ENCODE results near the gene TWF2. TPM values are rescaled to one million over a fixed set of nuclear protein-coding genes. Genes with fewer than 3 reads are reported as not detected.

TWF2 gene
- total and polyA plus RNA-seq, 2 of the 4 experiments (the other 2 are of a cell fraction) = 111 to 145 TPM

GRCh38 chr3:52254608-52255007 is 15.7 kb upstream of the TWF2 start:
- Histone ChIP-seq H3K14ac (replicated peaks; ENCODE audit: low read depth, low read length) (no peak overlapping the region), H3K23ac (ENCODE audit: low read depth, low read length) (no peak overlapping the region), H2BK15ac (ENCODE audit: low read depth, low read length) (no peak overlapping the region), H4K8ac (ENCODE audit: low read depth in 2 of 2, low read length in 2 of 2) (no peak overlapping the region), H3K56ac (ENCODE audit: extremely low read depth, insufficient read depth, low read length) (no peak overlapping the region), H2BK120ac (ENCODE audit: low read depth, low read length) (no peak overlapping the region), H3K27me3 (ENCODE audit: control insufficient read depth, insufficient read depth, low read length) (no peaks in the 10 kb centered on the region), H2BK5ac (ENCODE audit: low read depth, low read length, poor library complexity, severe bottlenecking) (no peak overlapping the region), H2AK5ac (ENCODE audit: low read depth, low read length) (no peak overlapping the region), H4K5ac (ENCODE audit: low read depth, low read length) (no peak overlapping the region), H3K9me3 (ENCODE audit: control insufficient read depth, insufficient read depth, low read length) (no peaks in the 10 kb centered on the region), H3K4me1 (ENCODE audit: control insufficient read depth, insufficient read depth, low read length) (0 out of 2 replicates have a peak, but pooled peaks cover 2% of the 10 kb centered on the region), H2BK20ac (ENCODE audit: low read depth, low read length) (no peak overlapping the region), H3K18ac (ENCODE audit: low read depth, low read length) (no peak overlapping the region), H3K79me1 (ENCODE audit: low read depth in 1 of 2, low read length in 2 of 2) (peaks cover 10 to 59% of the 10 kb centered on the region in 2 experiments), H3K4me2 (ENCODE audit: low read depth, low read length) (no peak overlapping the region), H3K4ac (ENCODE audit: low read depth, low read length) (no peak overlapping the region), H4K20me1 (ENCODE audit: insufficient read depth, low read length) (peaks cover 25% of the 10 kb centered on the region), H3K9me1 (ENCODE audit: insufficient read depth, low read length) (peaks cover 2% of the 10 kb centered on the region; the same call in 1 of the 2 replicates), H3K27ac (ENCODE audit: insufficient read depth, low read length) (no peak overlapping the region), H2AFZ (replicated peaks; ENCODE audit: low read length, poor library complexity) (no peak overlapping the region), H3K9ac (ENCODE audit: low read depth, low read length) (no peak overlapping the region), H3K4me3 (ENCODE audit: insufficient read depth, low read depth, low read length) (no peak overlapping the region), H4K91ac (ENCODE audit: insufficient read depth, low read depth, low read length) (no peak overlapping the region), H3K36me3 (ENCODE audit: control insufficient read depth, insufficient read depth, low read length) (peaks cover 64% of the 10 kb centered on the region), H2AK9ac (replicated peaks; ENCODE audit: low read depth, low read length, poor library complexity) (no peak overlapping the region)
- intact Hi-C loops (cut with micrococcal nuclease) = loop anchor here (2.0 kb wide), 1 partner anchor 14 kb away; no protein-coding TSS in a partner anchor
- ATAC-seq (ENCODE audit: low read depth) = no peak
- TF ChIP-seq, protein P1, sequence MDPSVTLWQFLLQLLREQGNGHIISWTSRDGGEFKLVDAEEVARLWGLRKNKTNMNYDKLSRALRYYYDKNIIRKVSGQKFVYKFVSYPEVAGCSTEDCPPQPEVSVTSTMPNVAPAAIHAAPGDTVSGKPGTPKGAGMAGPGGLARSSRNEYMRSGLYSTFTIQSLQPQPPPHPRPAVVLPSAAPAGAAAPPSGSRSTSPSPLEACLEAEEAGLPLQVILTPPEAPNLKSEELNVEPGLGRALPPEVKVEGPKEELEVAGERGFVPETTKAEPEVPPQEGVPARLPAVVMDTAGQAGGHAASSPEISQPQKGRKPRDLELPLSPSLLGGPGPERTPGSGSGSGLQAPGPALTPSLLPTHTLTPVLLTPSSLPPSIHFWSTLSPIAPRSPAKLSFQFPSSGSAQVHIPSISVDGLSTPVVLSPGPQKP (IDR thresholded peaks at IDR 0.05; ENCODE audit: borderline replicate concordance, low read depth, low read length) = no peak
- TF ChIP-seq RCOR1 (IDR thresholded peaks at IDR 0.05; ENCODE audit: insufficient replicate concordance, low read length) (no peak), CTCF (conservative IDR thresholded peaks at IDR 0.05; ENCODE audit: low read depth, low read length) (no peak), SMC3 (IDR thresholded peaks at IDR 0.05; ENCODE audit: low read depth, low read length) (no peak), BHLHE40 (IDR thresholded peaks at IDR 0.05; ENCODE audit: low read depth, low read length) (no peak), CEBPB (IDR thresholded peaks at IDR 0.05; ENCODE audit: low read depth, low read length) (no peak), NFE2L2 (IDR thresholded peaks at IDR 0.05; ENCODE audit: low read depth, low read length) (no peak), RFX5 (IDR thresholded peaks at IDR 0.05; ENCODE audit: low read depth, low read length) (no peak)
- TF ChIP-seq, protein P2, sequence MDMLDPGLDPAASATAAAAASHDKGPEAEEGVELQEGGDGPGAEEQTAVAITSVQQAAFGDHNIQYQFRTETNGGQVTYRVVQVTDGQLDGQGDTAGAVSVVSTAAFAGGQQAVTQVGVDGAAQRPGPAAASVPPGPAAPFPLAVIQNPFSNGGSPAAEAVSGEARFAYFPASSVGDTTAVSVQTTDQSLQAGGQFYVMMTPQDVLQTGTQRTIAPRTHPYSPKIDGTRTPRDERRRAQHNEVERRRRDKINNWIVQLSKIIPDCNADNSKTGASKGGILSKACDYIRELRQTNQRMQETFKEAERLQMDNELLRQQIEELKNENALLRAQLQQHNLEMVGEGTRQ (IDR thresholded peaks at IDR 0.05; ENCODE audit: low read depth, low read length) = no peak
- no TSS peak for BruUV-seq (replicated peaks)
- dilution Hi-C loops (cut with HindIII; ENCODE audit: low sequenced_read_pairs, unreplicated experiment) = no loop called here
- WGBS, 2 experiments (ENCODE audit: extremely low coverage in 2 of 2, insufficient read length in 1 of 2) = 67% methylated on average over 1 of the region's 9 CpGs; no CpG with 5 or more reads in 1 of the 2 experiments
- POLR2A ChIA-PET (ENCODE audit: unreplicated experiment) = no interaction called here
- in situ Hi-C loops (cut with MboI; ENCODE audit: low sequenced_read_pairs) = no loop called here
- CTCF ChIA-PET = no interaction called here
- DNase-seq = no peak
